ENCODE measurements around the gene SPCS2.

GRCh38 chr11:74957937-74958629, 9.0 kb downstream of the SPCS2 start:
- TF ChIP-seq POLR2AphosphoS5 (IDR thresholded peaks at IDR 0.05; ENCODE audit: low read depth, low read length) (no peak), SUZ12 (IDR thresholded peaks at IDR 0.05; ENCODE audit: low read length) (no peak), CTCF (IDR thresholded peaks at IDR 0.05; ENCODE audit: control extremely low read depth in 1 of 3, insufficient read depth in 1 of 3, low read depth in 1 of 3, low read length in 3 of 3) (no peak), BCL11A (IDR thresholded peaks at IDR 0.05; ENCODE audit: low read depth in 2 of 2, low read length in 2 of 2) (no peak), SP1 (IDR thresholded peaks at IDR 0.05; ENCODE audit: low read depth, low read length) (no peak)

Data from H1 (cell line).